K562 (cell line): ENCODE results near the gene MRPL10. TPM values are rescaled to one million over a fixed set of nuclear protein-coding genes. Genes with fewer than 3 reads are reported as not detected.

Source experiments
- CXXC5 ChIP-seq: fragments of 250-450 bp; sonication (Bioruptor Pico); IDR thresholded peaks from 2 replicates; pipeline ENCODE4 v1.8.0; 2022; ENCODE audit warnings: inconsistent platforms, mild to moderate bottlenecking, moderate library complexity
- ELF4 ChIP-seq: fragments of 450-650 bp; formaldehyde crosslinking; IDR thresholded peaks from 2 replicates; pipeline ENCODE4 v1.4.0; 2022; ENCODE audit warnings: missing genetic modification characterization
- HDGF ChIP-seq: fragments of 450-650 bp; IDR thresholded peaks from 2 replicates; pipeline ENCODE4 v1.6.1; 2016
- HNRNPLL ChIP-seq: fragments of 200-400 bp; formaldehyde crosslinking; IDR thresholded peaks from 2 replicates; pipeline ENCODE4 v1.6.1; 2017; ENCODE audit warnings: low read length, low read depth, mild to moderate bottlenecking; ENCODE audit not compliant: poor library complexity, severe bottlenecking
- MTA1 ChIP-seq: fragments of 450-650 bp; IDR thresholded peaks from 2 replicates; pipeline ENCODE4 v1.6.1; 2017; ENCODE audit warnings: borderline replicate concordance
- POLR2B ChIP-seq: fragments of 450-650 bp; IDR thresholded peaks from 2 replicates; pipeline ENCODE4 v1.6.1; 2018; ENCODE audit warnings: low read depth; ENCODE audit not compliant: partially characterized antibody
- POLR3A ChIP-seq: IDR thresholded peaks from 2 replicates; pipeline ENCODE4 v1.6.1; 2011; ENCODE audit warnings: borderline replicate concordance, mild to moderate bottlenecking, moderate library complexity; ENCODE audit not compliant: insufficient read length, insufficient read depth; ENCODE audit errors: extremely low read depth
- SAFB ChIP-seq: fragments of 200-400 bp; formaldehyde crosslinking; IDR thresholded peaks from 2 replicates; pipeline ENCODE4 v1.6.1; 2017; ENCODE audit warnings: low read depth, low read length, borderline replicate concordance
- SIN3B ChIP-seq: fragments of 450-650 bp; IDR thresholded peaks from 2 replicates; pipeline ENCODE4 v1.6.1; 2017; ENCODE audit warnings: low read depth, mild to moderate bottlenecking, moderate library complexity
- SRSF9 ChIP-seq: fragments of 200-400 bp; formaldehyde crosslinking; IDR thresholded peaks from 2 replicates; pipeline ENCODE4 v1.6.1; 2017; ENCODE audit warnings: low read depth, low read length, borderline replicate concordance
- TARDBP ChIP-seq: fragments of 450-650 bp; IDR thresholded peaks from 2 replicates; pipeline ENCODE4 v1.6.1; 2016
- ZBTB11 ChIP-seq, 3 experiments: fragments of 200-800 bp in 1 of 3; fragments of 250-450 bp in 1 of 3; fragments of 450-650 bp in 1 of 3; sonication (Bioruptor Pico) in 1 of 3; sonication (Bioruptor generic) in 1 of 3; formaldehyde crosslinking in 1 of 3; IDR thresholded peaks; 2 replicates each; pipeline versions ENCODE4 v1.6.1 to v1.8.0; 2016 to 2022; ENCODE audit warnings: mild to moderate bottlenecking in 2 of 3, missing genetic modification characterization in 2 of 3, missing compliant biosample characterization in 1 of 3, moderate library complexity in 1 of 3
- ZBTB7A ChIP-seq: IDR thresholded peaks from 2 replicates; pipeline ENCODE4 v1.6.1; 2011; ENCODE audit warnings: low read depth, mild to moderate bottlenecking, low read length, moderate library complexity, borderline replicate concordance; ENCODE audit not compliant: control insufficient read depth
- ZNF695 ChIP-seq: fragments of 450-650 bp; formaldehyde crosslinking; IDR thresholded peaks from 2 replicates; pipeline ENCODE4 v1.4.0; 2020; ENCODE audit warnings: mild to moderate bottlenecking, moderate library complexity
- polyA plus RNA-seq, 8 experiments: library from polyadenylated mRNA; depleted of rRNA in 4 of 8; stranded (reverse) in 5 of 8; unstranded in 3 of 8; fragments of >200 nt; fragmentation: Nextera tagmentation in 2 of 8; fragmentation: Illumina TruSeq in 1 of 8; extraction: Ambion mirVana in 2 of 8; extraction: Trizol in 1 of 8; gene quantifications; 2 replicates each; pipeline versions ENCODE4 v1.2.1 to v1.2.3, GENCODE V29; 2011 to 2014; ENCODE audit warnings: inconsistent platforms in 1 of 8, missing spikeins in 1 of 8
- total RNA-seq, 7 experiments: library from RNA; depleted of rRNA in 6 of 7; stranded (reverse); fragments of >200 nt in 6 of 7; fragmentation: Illumina TruSeq in 2 of 7; extraction: Trizol in 2 of 7; gene quantifications; 2 replicates each; pipeline versions ENCODE4 v1.2.1 to v1.2.3, GENCODE V29; 2011 to 2021; ENCODE audit warnings: low replicate concordance in 1 of 7
- TF ChIP-seq, protein P1 (sequence below): sonication (generic); formaldehyde crosslinking; IDR thresholded peaks from 2 replicates; pipeline ENCODE4 v1.8.1; 2023; ENCODE audit warnings: mild to moderate bottlenecking, missing genetic modification reagents
- TF ChIP-seq, protein P2 (sequence below): fragments of 450-650 bp; IDR thresholded peaks from 2 replicates; pipeline ENCODE4 v1.6.1; 2016; ENCODE audit warnings: borderline replicate concordance
- TF ChIP-seq, protein P3 (sequence below): fragments of 200-800 bp; sonication (Bioruptor generic); IDR thresholded peaks from 2 replicates; pipeline ENCODE4 v1.6.1; 2017; ENCODE audit warnings: missing genetic modification characterization, missing compliant biosample characterization

Gene MRPL10
- total and polyA plus RNA-seq, 9 of the 15 experiments (the other 6 are each of a cell fraction or from before 2014, with no cell fraction given): 27.8 to 105 (median 67.3) TPM

DNA sequence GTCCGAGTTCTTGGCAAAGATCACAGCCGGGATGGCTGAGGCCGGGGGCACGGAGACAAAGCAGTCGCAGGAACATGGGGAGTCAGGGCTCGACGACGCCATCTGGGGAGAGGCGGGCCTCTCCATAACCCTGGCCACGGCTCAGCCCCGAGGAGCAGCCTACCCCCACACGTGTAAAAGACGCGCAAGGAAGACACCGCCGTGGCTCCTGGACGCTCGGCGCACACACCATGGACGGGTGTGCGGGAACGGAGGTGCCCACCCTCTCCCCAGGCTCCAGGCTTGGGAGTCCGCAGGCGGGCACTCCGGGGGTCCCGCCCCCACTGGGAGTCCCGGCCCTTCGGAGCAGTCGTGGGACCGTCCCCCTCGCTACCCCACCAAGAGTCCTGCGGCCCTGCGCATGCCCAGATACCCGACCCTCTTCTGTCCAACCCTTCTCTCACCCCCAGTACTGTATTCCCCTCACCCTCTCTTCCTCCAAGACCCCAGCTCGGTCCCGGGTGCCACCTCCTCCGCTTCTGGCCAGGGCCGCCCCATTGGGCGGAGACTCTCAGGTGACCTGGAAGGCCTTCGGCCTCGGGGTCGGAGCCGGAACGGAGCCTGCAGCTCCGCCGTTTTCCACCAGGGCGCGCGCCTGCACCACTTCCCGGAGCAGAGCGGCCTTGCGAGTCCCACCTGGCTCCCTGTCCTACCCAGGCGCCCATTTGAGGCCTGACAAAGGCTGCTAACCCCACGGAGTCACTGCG lies 9.6 kb upstream of the MRPL10 start, which contains the start of gene SCRN2 (continued):
- TF ChIP-seq SRSF9 (no peak), HDGF (peak; percentile 65; the same call in 1 of the 2 replicates), POLR2B (peak; percentile 68), CXXC5 (CRISPR knock-in tag) (peak; percentile 58), POLR3A (no peak), MTA1 (peak; percentile 34; the same call in 1 of the 2 replicates), ELF4 (CRISPR knock-in tag) (0 out of 2 replicates have a peak, but pooled peaks have one; percentile 36), ZNF695 (CRISPR knock-in tag) (no peak), SAFB (peak; percentile 92), HNRNPLL (peak; percentile 40), ZBTB11 (CRISPR knock-in tag; IDR thresholded peaks at IDR 0.05) (peak in 1 of 3 experiments; percentile 73; a peak in 2 of 6 replicates), ZBTB7A (peak; percentile 92), TARDBP (0 out of 2 replicates have a peak, but pooled peaks have one; percentile 47), SIN3B (no peak)
- TF ChIP-seq, protein P1, sequence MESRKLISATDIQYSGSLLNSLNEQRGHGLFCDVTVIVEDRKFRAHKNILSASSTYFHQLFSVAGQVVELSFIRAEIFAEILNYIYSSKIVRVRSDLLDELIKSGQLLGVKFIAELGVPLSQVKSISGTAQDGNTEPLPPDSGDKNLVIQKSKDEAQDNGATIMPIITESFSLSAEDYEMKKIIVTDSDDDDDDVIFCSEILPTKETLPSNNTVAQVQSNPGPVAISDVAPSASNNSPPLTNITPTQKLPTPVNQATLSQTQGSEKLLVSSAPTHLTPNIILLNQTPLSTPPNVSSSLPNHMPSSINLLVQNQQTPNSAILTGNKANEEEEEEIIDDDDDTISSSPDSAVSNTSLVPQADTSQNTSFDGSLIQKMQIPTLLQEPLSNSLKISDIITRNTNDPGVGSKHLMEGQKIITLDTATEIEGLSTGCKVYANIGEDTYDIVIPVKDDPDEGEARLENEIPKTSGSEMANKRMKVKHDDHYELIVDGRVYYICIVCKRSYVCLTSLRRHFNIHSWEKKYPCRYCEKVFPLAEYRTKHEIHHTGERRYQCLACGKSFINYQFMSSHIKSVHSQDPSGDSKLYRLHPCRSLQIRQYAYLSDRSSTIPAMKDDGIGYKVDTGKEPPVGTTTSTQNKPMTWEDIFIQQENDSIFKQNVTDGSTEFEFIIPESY (CRISPR knock-in tag): peak; percentile 86; the same call in 1 of the 2 replicates
- TF ChIP-seq, protein P2, sequence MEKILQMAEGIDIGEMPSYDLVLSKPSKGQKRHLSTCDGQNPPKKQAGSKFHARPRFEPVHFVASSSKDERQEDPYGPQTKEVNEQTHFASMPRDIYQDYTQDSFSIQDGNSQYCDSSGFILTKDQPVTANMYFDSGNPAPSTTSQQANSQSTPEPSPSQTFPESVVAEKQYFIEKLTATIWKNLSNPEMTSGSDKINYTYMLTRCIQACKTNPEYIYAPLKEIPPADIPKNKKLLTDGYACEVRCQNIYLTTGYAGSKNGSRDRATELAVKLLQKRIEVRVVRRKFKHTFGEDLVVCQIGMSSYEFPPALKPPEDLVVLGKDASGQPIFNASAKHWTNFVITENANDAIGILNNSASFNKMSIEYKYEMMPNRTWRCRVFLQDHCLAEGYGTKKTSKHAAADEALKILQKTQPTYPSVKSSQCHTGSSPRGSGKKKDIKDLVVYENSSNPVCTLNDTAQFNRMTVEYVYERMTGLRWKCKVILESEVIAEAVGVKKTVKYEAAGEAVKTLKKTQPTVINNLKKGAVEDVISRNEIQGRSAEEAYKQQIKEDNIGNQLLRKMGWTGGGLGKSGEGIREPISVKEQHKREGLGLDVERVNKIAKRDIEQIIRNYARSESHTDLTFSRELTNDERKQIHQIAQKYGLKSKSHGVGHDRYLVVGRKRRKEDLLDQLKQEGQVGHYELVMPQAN: peak; percentile 77
- TF ChIP-seq, protein P3, sequence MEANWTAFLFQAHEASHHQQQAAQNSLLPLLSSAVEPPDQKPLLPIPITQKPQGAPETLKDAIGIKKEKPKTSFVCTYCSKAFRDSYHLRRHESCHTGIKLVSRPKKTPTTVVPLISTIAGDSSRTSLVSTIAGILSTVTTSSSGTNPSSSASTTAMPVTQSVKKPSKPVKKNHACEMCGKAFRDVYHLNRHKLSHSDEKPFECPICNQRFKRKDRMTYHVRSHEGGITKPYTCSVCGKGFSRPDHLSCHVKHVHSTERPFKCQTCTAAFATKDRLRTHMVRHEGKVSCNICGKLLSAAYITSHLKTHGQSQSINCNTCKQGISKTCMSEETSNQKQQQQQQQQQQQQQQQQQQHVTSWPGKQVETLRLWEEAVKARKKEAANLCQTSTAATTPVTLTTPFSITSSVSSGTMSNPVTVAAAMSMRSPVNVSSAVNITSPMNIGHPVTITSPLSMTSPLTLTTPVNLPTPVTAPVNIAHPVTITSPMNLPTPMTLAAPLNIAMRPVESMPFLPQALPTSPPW (CRISPR knock-in tag): peak; percentile 51; the same call in 1 of the 2 replicates
